Endodermal cell (in vitro differentiated cells): ENCODE data around the gene TRIL. TPM values are rescaled to one million over a fixed set of nuclear protein-coding genes. Genes with fewer than 3 reads are reported as not detected.
A peak's percentile ranks its signal among the peaks of the same experiment; 100 is the strongest.

Source experiments
- DNase-seq: peaks from one replicate; pipeline ENCODE4 v3.0.0-alpha.2; 2017
- H3K27ac ChIP-seq: 2 replicates; pipeline ENCODE4 v1.5.1; 2013; ENCODE audit warnings: mild to moderate bottlenecking, low read depth, low read length, moderate library complexity
- H3K27me3 ChIP-seq: 2 replicates; pipeline ENCODE4 v1.6.1; 2013; ENCODE audit warnings: mild to moderate bottlenecking, low read length, moderate library complexity; ENCODE audit not compliant: insufficient read depth, control insufficient read depth, poor library complexity, severe bottlenecking
- H3K36me3 ChIP-seq: 2 replicates; pipeline ENCODE4 v1.7.0; 2013; ENCODE audit warnings: mild to moderate bottlenecking, low read length, moderate library complexity; ENCODE audit not compliant: control insufficient read depth, insufficient read depth
- H3K4me1 ChIP-seq: one replicate; pipeline ENCODE4 v1.7.0; 2013; ENCODE audit warnings: low read length; ENCODE audit not compliant: control insufficient read depth, insufficient read depth
- H3K4me3 ChIP-seq: 2 replicates; pipeline ENCODE4 v1.5.1; 2013; ENCODE audit warnings: mild to moderate bottlenecking, low read length, moderate library complexity
- H3K9ac ChIP-seq: 2 replicates; pipeline ENCODE4 v1.6.1; 2013; ENCODE audit warnings: mild to moderate bottlenecking, low read length, moderate library complexity; ENCODE audit not compliant: poor library complexity, severe bottlenecking; ENCODE audit errors: extremely low read depth
- H3K9me3 ChIP-seq: 2 replicates; pipeline ENCODE4 v1.6.1; 2013; ENCODE audit warnings: mild to moderate bottlenecking, low read length, moderate library complexity; ENCODE audit not compliant: control insufficient read depth
- H3K27ac Mint-ChIP-seq: 2 replicates; pipeline ENCODE4 v1.8.0; 2020; ENCODE audit warnings: mixed read lengths
- H3K27me3 Mint-ChIP-seq: 2 replicates; pipeline ENCODE4 v1.8.0; 2021; ENCODE audit warnings: mild to moderate bottlenecking, mixed read lengths; ENCODE audit not compliant: insufficient read depth
- H3K36me3 Mint-ChIP-seq: 2 replicates; pipeline ENCODE4 v1.8.0; 2020; ENCODE audit warnings: low read depth, mixed read lengths
- H3K4me1 Mint-ChIP-seq: 2 replicates; pipeline ENCODE4 v1.8.0; 2020; ENCODE audit warnings: mixed read lengths
- H3K4me3 Mint-ChIP-seq: 2 replicates; pipeline ENCODE4 v1.8.0; 2020; ENCODE audit warnings: mild to moderate bottlenecking, moderate library complexity, mixed read lengths
- H3K9me3 Mint-ChIP-seq: 2 replicates; pipeline ENCODE4 v1.8.0; 2020; ENCODE audit warnings: mild to moderate bottlenecking, mixed read lengths
- CTCF ChIP-seq: fragments of 200-600 bp; sonication (generic); conservative IDR thresholded peaks from 2 replicates; pipeline ENCODE4 v1.5.0; 2021; ENCODE audit warnings: antibody characterized with exemption, mild to moderate bottlenecking
- WGBS, 2 experiments: methylation state at CpG; one replicate each; pipeline versions ENCODE4 v1.1.5 to v1.1.7; 2013; ENCODE audit warnings: missing lambda C conversion rate in 2 of 2, mixed read lengths in 1 of 2; ENCODE audit not compliant: insufficient coverage in 1 of 2, insufficient read length in 1 of 2; 5-methylcytosine and 5-hydroxymethylcytosine counted together
- total RNA-seq, 2 donors: library from RNA; stranded (reverse); fragmentation: NEBNext Ultra II Directional in 1 of 2; extraction: Animal tissue kit (Norgen Biotek cat#: 25700) in 1 of 2; gene quantifications; 2 replicates in 1 of 2; 3 replicates in 1 of 2; pipeline ENCODE4 v1.2.1, GENCODE V29; 2021

The TRIL gene
- total RNA-seq, 2 donors from 2014 or later = 1.6 to 3.3 TPM

GRCh38 chr7:28958980-28959347, 834 bp upstream of the TRIL start:
- peak overlapping the region; percentile 75 for H3K4me3 ChIP-seq
- H3K27me3 ChIP-seq = peaks cover 28% of the 10 kb centered on the region
- no peak for TF ChIP-seq CTCF
- no peaks in the 10 kb centered on the region for H3K36me3 ChIP-seq
- H3K9ac ChIP-seq = no peak overlapping the region
- H3K4me1 Mint-ChIP-seq = peaks cover 27% of the 10 kb centered on the region
- WGBS, 2 experiments = 67 to 81% methylated on average over 4 to 6 of the region's 6 CpGs
- DNase-seq = no peak
- H3K27ac ChIP-seq = no peak overlapping the region
- no peaks in the 10 kb centered on the region for H3K4me1 ChIP-seq
- H3K36me3 Mint-ChIP-seq = no peaks in the 10 kb centered on the region
- H3K27ac Mint-ChIP-seq = no peak overlapping the region
- no peaks in the 10 kb centered on the region for H3K9me3 ChIP-seq
- peak overlapping the region; percentile 60 for H3K4me3 Mint-ChIP-seq
- no peaks in the 10 kb centered on the region for H3K9me3 Mint-ChIP-seq
- peaks cover 67% of the 10 kb centered on the region for H3K27me3 Mint-ChIP-seq

- H3K9me3 Mint-ChIP-seq = no peaks in the 10 kb centered on the region
- Histone ChIP-seq H3K4me3 (peak overlapping the region; percentile 75), H3K9me3 (no peaks in the 10 kb centered on the region), H3K4me1 (no peaks in the 10 kb centered on the region), H3K9ac (no peak overlapping the region), H3K36me3 (no peaks in the 10 kb centered on the region), H3K27ac (peak overlapping the region; percentile 0), H3K27me3 (peaks cover 28% of the 10 kb centered on the region)
- peak overlapping the region; percentile 60 for H3K4me3 Mint-ChIP-seq
- 5 to 7% methylated on average over 7 to 47 of the region's 47 CpGs for WGBS, 2 experiments
- DNase-seq = peak; percentile 79
- peaks cover 71% of the 10 kb centered on the region for H3K27me3 Mint-ChIP-seq
- no peaks in the 10 kb centered on the region for H3K36me3 Mint-ChIP-seq
- peak; percentile 25 for TF ChIP-seq CTCF
- H3K4me1 Mint-ChIP-seq = peaks cover 27% of the 10 kb centered on the region
- H3K27ac Mint-ChIP-seq = no peak overlapping the region
Observed at GRCh38 chr7:28957751-28958234, 337 bp downstream of the TRIL start.

- DNase-seq = peak; percentile 80
- H3K4me3 Mint-ChIP-seq = peak overlapping the region; percentile 60
- H3K36me3 ChIP-seq = no peaks in the 10 kb centered on the region
- no peaks in the 10 kb centered on the region for H3K36me3 Mint-ChIP-seq
- peaks cover 24% of the 10 kb centered on the region for H3K4me1 Mint-ChIP-seq
- peaks cover 71% of the 10 kb centered on the region for H3K27me3 Mint-ChIP-seq
- WGBS, 2 experiments = 10 to 12% methylated on average over 28 to 59 of the region's 59 CpGs
- H3K4me1 ChIP-seq = no peaks in the 10 kb centered on the region
- TF ChIP-seq CTCF = no peak
- no peak overlapping the region for H3K27ac Mint-ChIP-seq
- no peaks in the 10 kb centered on the region for H3K9me3 Mint-ChIP-seq
- H3K9ac ChIP-seq = no peak overlapping the region
- H3K27me3 ChIP-seq = peaks cover 28% of the 10 kb centered on the region
- H3K4me3 ChIP-seq = peak overlapping the region; percentile 75
- no peaks in the 10 kb centered on the region for H3K9me3 ChIP-seq
- H3K27ac ChIP-seq = no peak overlapping the region
Observed at GRCh38 chr7:28957064-28957750, 923 bp downstream of the TRIL start.
